ENCODE data around the gene ANKRD40CL. TPM values are rescaled to one million over a fixed set of nuclear protein-coding genes. Genes with fewer than 3 reads are reported as not detected.

Gene ANKRD40CL
- total RNA-seq, 1 experiment from 2014 or later, result not detected

DNA sequence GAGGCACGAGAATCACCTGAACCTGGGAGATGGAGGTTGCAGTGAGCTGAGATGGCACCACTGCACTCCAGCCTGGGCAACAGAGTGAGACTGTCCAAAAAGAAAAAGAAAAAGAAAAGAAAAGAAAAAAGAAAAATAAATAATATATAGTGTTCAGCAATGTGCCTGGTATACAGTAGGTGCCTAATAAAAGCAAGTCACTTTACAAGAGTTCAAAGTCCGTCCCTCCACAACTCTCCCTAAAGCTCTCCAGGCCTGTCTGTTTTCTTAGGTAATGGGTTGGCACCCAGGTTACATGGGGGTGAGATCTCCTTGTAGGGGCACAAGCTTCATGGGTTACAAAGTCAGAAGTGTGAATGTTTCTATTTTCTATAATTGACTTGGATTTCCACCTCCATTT, 16.6 kb upstream of the ANKRD40CL start:
- Mint-ChIP-seq H3K36me3 (no peaks in the 10 kb centered on the region), H3K4me1 (peaks cover 6% of the 10 kb centered on the region; the same call in 1 of the 2 replicates), H3K4me3 (no peak overlapping the region), H3K27me3 (ENCODE audit: low read depth) (no peaks in the 10 kb centered on the region), H3K9me3 (no peaks in the 10 kb centered on the region), H3K27ac (no peak overlapping the region)
- POLR2A ChIA-PET, result no interaction called here
- no peak for ATAC-seq
- DNase-seq (ENCODE audit: low spot score), result no peak
- TF ChIP-seq TCF7 (CRISPR knock-in tag; IDR thresholded peaks at IDR 0.05; ENCODE audit: low read depth), result no peak
- TF ChIP-seq, protein P1, sequence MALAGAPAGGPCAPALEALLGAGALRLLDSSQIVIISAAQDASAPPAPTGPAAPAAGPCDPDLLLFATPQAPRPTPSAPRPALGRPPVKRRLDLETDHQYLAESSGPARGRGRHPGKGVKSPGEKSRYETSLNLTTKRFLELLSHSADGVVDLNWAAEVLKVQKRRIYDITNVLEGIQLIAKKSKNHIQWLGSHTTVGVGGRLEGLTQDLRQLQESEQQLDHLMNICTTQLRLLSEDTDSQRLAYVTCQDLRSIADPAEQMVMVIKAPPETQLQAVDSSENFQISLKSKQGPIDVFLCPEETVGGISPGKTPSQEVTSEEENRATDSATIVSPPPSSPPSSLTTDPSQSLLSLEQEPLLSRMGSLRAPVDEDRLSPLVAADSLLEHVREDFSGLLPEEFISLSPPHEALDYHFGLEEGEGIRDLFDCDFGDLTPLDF (CRISPR knock-in tag; IDR thresholded peaks at IDR 0.05), result no peak
- TF ChIP-seq, protein P2, sequence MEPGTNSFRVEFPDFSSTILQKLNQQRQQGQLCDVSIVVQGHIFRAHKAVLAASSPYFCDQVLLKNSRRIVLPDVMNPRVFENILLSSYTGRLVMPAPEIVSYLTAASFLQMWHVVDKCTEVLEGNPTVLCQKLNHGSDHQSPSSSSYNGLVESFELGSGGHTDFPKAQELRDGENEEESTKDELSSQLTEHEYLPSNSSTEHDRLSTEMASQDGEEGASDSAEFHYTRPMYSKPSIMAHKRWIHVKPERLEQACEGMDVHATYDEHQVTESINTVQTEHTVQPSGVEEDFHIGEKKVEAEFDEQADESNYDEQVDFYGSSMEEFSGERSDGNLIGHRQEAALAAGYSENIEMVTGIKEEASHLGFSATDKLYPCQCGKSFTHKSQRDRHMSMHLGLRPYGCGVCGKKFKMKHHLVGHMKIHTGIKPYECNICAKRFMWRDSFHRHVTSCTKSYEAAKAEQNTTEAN (CRISPR knock-in tag; IDR thresholded peaks at IDR 0.05), result no peak
- no peak for TF ChIP-seq SMAD3 (CRISPR knock-in tag; IDR thresholded peaks at IDR 0.05; ENCODE audit: borderline replicate concordance)
- no peak for TF ChIP-seq FOXJ3 (CRISPR knock-in tag; IDR thresholded peaks at IDR 0.05; ENCODE audit: borderline replicate concordance)
- TF ChIP-seq ZNF219 (CRISPR knock-in tag; IDR thresholded peaks at IDR 0.05; ENCODE audit: borderline replicate concordance), result no peak
- TF ChIP-seq, protein P3, sequence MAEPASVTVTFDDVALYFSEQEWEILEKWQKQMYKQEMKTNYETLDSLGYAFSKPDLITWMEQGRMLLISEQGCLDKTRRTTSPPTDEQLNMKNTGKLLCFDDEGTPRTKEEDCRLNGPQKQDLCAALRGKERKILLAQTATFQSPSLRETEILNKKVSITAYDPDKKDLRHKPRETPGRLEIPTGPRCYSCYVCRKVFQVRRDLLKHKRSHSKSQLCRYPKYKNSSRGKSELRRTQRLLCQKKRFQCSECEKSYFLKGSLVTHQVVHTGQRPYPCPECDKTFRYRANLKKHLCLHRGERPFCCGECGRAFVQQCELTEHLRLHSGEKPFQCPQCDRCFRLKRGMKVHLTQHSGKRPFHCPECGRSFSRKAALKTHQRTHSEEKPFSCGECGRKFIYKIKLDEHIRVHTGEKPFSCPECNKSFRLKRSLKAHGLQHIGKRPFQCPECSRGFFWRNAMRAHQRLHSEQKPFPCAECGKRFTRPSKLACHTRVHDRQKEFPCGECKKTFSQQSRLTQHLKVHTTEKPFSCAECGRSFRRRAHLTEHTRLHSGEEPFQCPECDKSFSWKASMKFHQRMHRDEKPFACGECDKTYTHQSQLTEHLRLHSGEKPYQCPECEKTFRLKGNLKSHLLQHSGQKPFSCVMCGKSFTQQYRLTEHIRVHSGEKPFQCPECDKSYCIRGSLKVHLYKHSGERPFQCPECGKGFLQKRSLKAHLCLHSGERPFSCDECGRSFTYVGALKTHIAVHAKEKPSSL (CRISPR knock-in tag; conservative IDR thresholded peaks at IDR 0.05), result no peak
- no peak for TF ChIP-seq TEAD1 (CRISPR knock-in tag; IDR thresholded peaks at IDR 0.05)
- no peak for TF ChIP-seq MYBL2 (CRISPR knock-in tag; IDR thresholded peaks at IDR 0.05)
- TF ChIP-seq, protein P4, sequence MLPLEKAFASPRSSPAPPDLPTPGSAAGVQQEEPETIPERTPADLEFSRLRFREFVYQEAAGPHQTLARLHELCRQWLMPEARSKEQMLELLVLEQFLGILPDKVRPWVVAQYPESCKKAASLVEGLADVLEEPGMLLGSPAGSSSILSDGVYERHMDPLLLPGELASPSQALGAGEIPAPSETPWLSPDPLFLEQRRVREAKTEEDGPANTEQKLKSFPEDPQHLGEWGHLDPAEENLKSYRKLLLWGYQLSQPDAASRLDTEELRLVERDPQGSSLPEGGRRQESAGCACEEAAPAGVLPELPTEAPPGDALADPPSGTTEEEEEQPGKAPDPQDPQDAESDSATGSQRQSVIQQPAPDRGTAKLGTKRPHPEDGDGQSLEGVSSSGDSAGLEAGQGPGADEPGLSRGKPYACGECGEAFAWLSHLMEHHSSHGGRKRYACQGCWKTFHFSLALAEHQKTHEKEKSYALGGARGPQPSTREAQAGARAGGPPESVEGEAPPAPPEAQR (CRISPR knock-in tag; IDR thresholded peaks at IDR 0.05), result no peak
- TF ChIP-seq CREM (CRISPR knock-in tag; IDR thresholded peaks at IDR 0.05), result no peak
- CTCF ChIA-PET, result interaction anchor here (0.6 to 6.5 kb wide), 28 partner anchors 8 to 667 kb away, joined by 3 to 233 read pairs (median 16); partner anchors contain the start of genes ANKRD40CL and WFIKKN2

DNA sequence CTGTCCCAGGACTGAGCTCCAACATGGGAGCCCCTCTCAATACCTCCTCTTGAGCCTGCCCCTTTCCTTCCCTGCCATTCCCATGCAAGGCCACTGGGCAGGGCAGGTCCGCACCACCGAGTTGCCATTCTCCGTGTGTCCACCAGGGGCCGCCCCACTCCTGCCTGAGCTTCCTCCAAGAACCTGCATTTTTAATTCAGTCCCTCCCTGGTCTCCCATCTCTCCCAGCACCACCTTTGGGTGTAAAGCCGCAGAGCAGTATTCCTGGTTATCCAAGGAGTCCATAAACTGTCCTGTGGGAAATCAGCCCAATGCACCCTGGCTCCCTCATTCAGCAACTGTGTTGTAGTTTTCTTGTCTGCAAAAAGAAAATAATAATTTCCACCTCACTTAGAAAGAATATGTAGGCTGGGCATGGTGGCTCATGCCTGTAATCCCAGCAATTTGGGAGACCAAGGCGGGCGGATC, 15.9 kb upstream of the ANKRD40CL start:
- Mint-ChIP-seq H3K27ac (no peak overlapping the region), H3K36me3 (no peaks in the 10 kb centered on the region), H3K4me1 (peaks cover 6% of the 10 kb centered on the region; the same call in 1 of the 2 replicates), H3K9me3 (no peaks in the 10 kb centered on the region), H3K27me3 (ENCODE audit: low read depth) (no peaks in the 10 kb centered on the region), H3K4me3 (no peak overlapping the region)
- POLR2A ChIA-PET, result interaction anchor here (0.6 to 1.5 kb wide), 2 partner anchors 59 to 82 kb away, joined by 3 to 6 read pairs; partner anchors contain the start of gene TOB1
- CTCF ChIA-PET, result interaction anchor here (0.5 to 6.5 kb wide), 85 partner anchors 8 to 666 kb away, joined by 3 to 233 read pairs (median 5); partner anchors contain the start of genes ANKRD40CL, LRRC59, LUC7L3 and NME1
- peak; percentile 95 for DNase-seq (ENCODE audit: low spot score)
- peak; percentile 99 for ATAC-seq
- TF ChIP-seq, protein P5, sequence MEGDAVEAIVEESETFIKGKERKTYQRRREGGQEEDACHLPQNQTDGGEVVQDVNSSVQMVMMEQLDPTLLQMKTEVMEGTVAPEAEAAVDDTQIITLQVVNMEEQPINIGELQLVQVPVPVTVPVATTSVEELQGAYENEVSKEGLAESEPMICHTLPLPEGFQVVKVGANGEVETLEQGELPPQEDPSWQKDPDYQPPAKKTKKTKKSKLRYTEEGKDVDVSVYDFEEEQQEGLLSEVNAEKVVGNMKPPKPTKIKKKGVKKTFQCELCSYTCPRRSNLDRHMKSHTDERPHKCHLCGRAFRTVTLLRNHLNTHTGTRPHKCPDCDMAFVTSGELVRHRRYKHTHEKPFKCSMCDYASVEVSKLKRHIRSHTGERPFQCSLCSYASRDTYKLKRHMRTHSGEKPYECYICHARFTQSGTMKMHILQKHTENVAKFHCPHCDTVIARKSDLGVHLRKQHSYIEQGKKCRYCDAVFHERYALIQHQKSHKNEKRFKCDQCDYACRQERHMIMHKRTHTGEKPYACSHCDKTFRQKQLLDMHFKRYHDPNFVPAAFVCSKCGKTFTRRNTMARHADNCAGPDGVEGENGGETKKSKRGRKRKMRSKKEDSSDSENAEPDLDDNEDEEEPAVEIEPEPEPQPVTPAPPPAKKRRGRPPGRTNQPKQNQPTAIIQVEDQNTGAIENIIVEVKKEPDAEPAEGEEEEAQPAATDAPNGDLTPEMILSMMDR (IDR thresholded peaks at IDR 0.05), result peak; percentile 99
- no peak for TF ChIP-seq ATF1 (CRISPR knock-in tag; IDR thresholded peaks at IDR 0.05)
- TF ChIP-seq, protein P6, sequence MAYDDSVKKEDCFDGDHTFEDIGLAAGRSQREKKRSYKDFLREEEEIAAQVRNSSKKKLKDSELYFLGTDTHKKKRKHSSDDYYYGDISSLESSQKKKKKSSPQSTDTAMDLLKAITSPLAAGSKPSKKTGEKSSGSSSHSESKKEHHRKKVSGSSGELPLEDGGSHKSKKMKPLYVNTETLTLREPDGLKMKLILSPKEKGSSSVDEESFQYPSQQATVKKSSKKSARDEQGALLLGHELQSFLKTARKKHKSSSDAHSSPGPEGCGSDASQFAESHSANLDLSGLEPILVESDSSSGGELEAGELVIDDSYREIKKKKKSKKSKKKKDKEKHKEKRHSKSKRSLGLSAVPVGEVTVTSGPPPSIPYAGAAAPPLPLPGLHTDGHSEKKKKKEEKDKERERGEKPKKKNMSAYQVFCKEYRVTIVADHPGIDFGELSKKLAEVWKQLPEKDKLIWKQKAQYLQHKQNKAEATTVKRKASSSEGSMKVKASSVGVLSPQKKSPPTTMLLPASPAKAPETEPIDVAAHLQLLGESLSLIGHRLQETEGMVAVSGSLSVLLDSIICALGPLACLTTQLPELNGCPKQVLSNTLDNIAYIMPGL (CRISPR knock-in tag; IDR thresholded peaks at IDR 0.05), result no peak
- no peak for TF ChIP-seq NR2C2 (CRISPR knock-in tag; IDR thresholded peaks at IDR 0.05)
- TF ChIP-seq, protein P3 (CRISPR knock-in tag; conservative IDR thresholded peaks at IDR 0.05), result no peak
- peak; percentile 54 for TF ChIP-seq SP1 (CRISPR knock-in tag; conservative IDR thresholded peaks at IDR 0.05)
- TF ChIP-seq ZNF423 (CRISPR knock-in tag; IDR thresholded peaks at IDR 0.05), result peak; percentile 78
